GM12878 (cell line): ENCODE measurements around the gene TBCE. TPM values are rescaled to one million over a fixed set of nuclear protein-coding genes. Genes with fewer than 3 reads are reported as not detected.

Experiments used
- ATAC-seq: fragments of 200-7000 bp; cut with Tn5 transposase; 3 replicates; pipeline ENCODE4 v1.9.1; 2020; ENCODE audit warnings: mild to moderate bottlenecking, moderate library complexity
- BruUV-seq: library from RNA; stranded (reverse); fragments of 400-500 nt; replicated peaks from 2 replicates; lab custom pipeline; 2021; lab: Mats Ljungman, UMichigan
- CTCF ChIA-PET: fragments of 300-600 bp; sonication (Branson Sonifier 250); formaldehyde crosslinking; extraction: SDS; loops from one replicate; lab custom pipeline; 2021; ENCODE audit warnings: inconsistent platforms; lab: Yijun Ruan, JAX
- POLR2A ChIA-PET: fragments of 350-600 bp; formaldehyde crosslinking; extraction: SDS; loops from one replicate; lab custom pipeline; 2021; ENCODE audit warnings: inconsistent platforms; lab: Charles Lee
- RAD21 ChIA-PET: fragments of 300-600 bp; sonication (Branson Sonifier 250); formaldehyde crosslinking; loops from one replicate; lab custom pipeline; 2023; ENCODE audit warnings: antibody characterized with exemption; ENCODE audit not compliant: unreplicated experiment; lab: Charles Lee
- SMC1A ChIA-PET: fragments of 300-600 bp; sonication (Branson Sonifier 250); formaldehyde crosslinking; loops from one replicate; lab custom pipeline; 2023; ENCODE audit not compliant: unreplicated experiment, uncharacterized antibody; lab: Charles Lee
- DNase-seq: peaks from one replicate; pipeline ENCODE4 v3.0.0-alpha.2; 2011; ENCODE audit warnings: low read depth, low spot score
- FAIRE-seq: peaks from 3 replicates; lab custom pipeline; 2011; peaks lifted over from hg19 to GRCh38; lab: Jason Lieb, UNC
- H2AFZ ChIP-seq: 2 replicates; pipeline ENCODE4 v1.6.0; 2011; ENCODE audit warnings: low read depth, low read length, control low read depth; ENCODE audit not compliant: control insufficient read depth
- H3K27ac ChIP-seq: 2 replicates; pipeline ENCODE4 v1.5.1; 2011; ENCODE audit warnings: control low read depth; ENCODE audit not compliant: control insufficient read depth, insufficient read depth
- H3K27me3 ChIP-seq, 2 experiments: replicated peaks in 1 of 2; 2 replicates each; pipeline versions ENCODE4 v1.6.0 to v1.6.1; 2011; ENCODE audit warnings: low read length in 1 of 2; ENCODE audit not compliant: control insufficient read depth in 2 of 2, insufficient read depth in 2 of 2
- H3K36me3 ChIP-seq, 2 experiments: 2 replicates each; pipeline ENCODE4 v1.5.1; 2011; ENCODE audit warnings: low read length in 1 of 2; ENCODE audit not compliant: control insufficient read depth in 2 of 2, insufficient read depth in 2 of 2
- H3K4me1 ChIP-seq: 2 replicates; pipeline ENCODE4 v1.6.1; 2011; ENCODE audit warnings: mild to moderate bottlenecking, low read length, moderate library complexity, mixed read lengths; ENCODE audit not compliant: control insufficient read depth, insufficient read depth
- H3K4me2 ChIP-seq: 2 replicates; pipeline ENCODE4 v1.6.0; 2011; ENCODE audit warnings: control low read depth; ENCODE audit not compliant: control insufficient read depth, insufficient read depth
- H3K4me3 ChIP-seq: fragments of 200-600 bp; sonication (generic); 2 replicates; pipeline ENCODE4 v1.5.1; 2016
- H3K79me2 ChIP-seq: 2 replicates; pipeline ENCODE4 v1.6.0; 2011; ENCODE audit warnings: low read length; ENCODE audit not compliant: control insufficient read depth, insufficient read depth
- H3K9ac ChIP-seq: 2 replicates; pipeline ENCODE4 v1.8.0; 2011; ENCODE audit warnings: low read length, control low read depth, mixed read lengths; ENCODE audit not compliant: control insufficient read depth, insufficient read depth
- H3K9me3 ChIP-seq: replicated peaks from 3 replicates; pipeline ENCODE4 v1.5.1; 2011; ENCODE audit warnings: mild to moderate bottlenecking, low read length; ENCODE audit not compliant: control insufficient read depth, insufficient read depth
- H4K20me1 ChIP-seq: 2 replicates; pipeline ENCODE4 v1.6.0; 2011; ENCODE audit not compliant: control insufficient read depth, insufficient read depth
- BHLHE40 ChIP-seq, 2 experiments: fragments of 450-650 bp in 1 of 2; IDR thresholded peaks; 2 replicates each; pipeline ENCODE4 v1.6.1; 2011 to 2017; ENCODE audit warnings: low read depth in 2 of 2, borderline replicate concordance in 1 of 2, improper control_type of control experiment in 1 of 2, low read length in 1 of 2, mild to moderate bottlenecking in 1 of 2
- CBX3 ChIP-seq: fragments of 200-600 bp; sonication (generic); IDR thresholded peaks from 2 replicates; pipeline ENCODE4 v1.6.1; 2016; ENCODE audit warnings: low read depth, borderline replicate concordance
- FOS ChIP-seq: IDR thresholded peaks from 3 replicates; pipeline ENCODE4 v1.6.1; 2011; ENCODE audit warnings: borderline replicate concordance; ENCODE audit not compliant: insufficient read length; ENCODE audit errors: extremely low read depth
- NFYA ChIP-seq: IDR thresholded peaks from 2 replicates; pipeline ENCODE4 v1.6.1; 2011; ENCODE audit warnings: low read depth, mild to moderate bottlenecking, low read length, improper control_type of control experiment, borderline replicate concordance
- NR2C1 ChIP-seq: fragments of 450-650 bp; IDR thresholded peaks from 2 replicates; pipeline ENCODE4 v1.6.1; 2017; ENCODE audit warnings: antibody characterized with exemption, mild to moderate bottlenecking, moderate library complexity
- PAX5 ChIP-seq: IDR thresholded peaks from 2 replicates; pipeline ENCODE4 v1.6.1; 2011; ENCODE audit warnings: low read depth, low read length, borderline replicate concordance
- PAX8 ChIP-seq: fragments of 450-650 bp; IDR thresholded peaks from 2 replicates; pipeline ENCODE4 v1.6.1; 2017; ENCODE audit warnings: mild to moderate bottlenecking, moderate library complexity
- SMAD5 ChIP-seq: IDR thresholded peaks from 2 replicates; pipeline ENCODE4 v1.6.1; 2016; ENCODE audit warnings: antibody characterized with exemption, low read depth
- STAT3 ChIP-seq: IDR thresholded peaks from 2 replicates; pipeline ENCODE4 v1.6.1; 2011; ENCODE audit warnings: low read depth, low read length, improper control_type of control experiment
- TAF1 ChIP-seq: IDR thresholded peaks from 2 replicates; pipeline ENCODE4 v1.6.1; 2011; ENCODE audit warnings: mild to moderate bottlenecking, low read depth, low read length, borderline replicate concordance
- TCF7 ChIP-seq: IDR thresholded peaks from 2 replicates; pipeline ENCODE4 v1.6.1; 2014; ENCODE audit warnings: antibody characterized with exemption, borderline replicate concordance
- YBX1 ChIP-seq: fragments of 450-650 bp; IDR thresholded peaks from 2 replicates; pipeline ENCODE4 v1.6.1; 2016; ENCODE audit warnings: antibody characterized with exemption
- WGBS: methylation state at CpG from one replicate; pipeline ENCODE4 v1.1.6; 2016; ENCODE audit warnings: low lambda C conversion rate; ENCODE audit not compliant: insufficient replicate concordance, insufficient coverage; ENCODE audit errors: missing lambda C conversion rate; 5-methylcytosine and 5-hydroxymethylcytosine counted together
- in situ Hi-C: fragments of 300-500 bp; cut with MboI; formaldehyde crosslinking; loops from 9 replicates; pipeline ENCODE4 v1.14.3; 2018; ENCODE audit warnings: mixed read lengths
- intact Hi-C: fragments of 100-400 bp; cut with micrococcal nuclease; formaldehyde crosslinking; loops from one replicate; pipeline ENCODE4 v1.14.2; 2022; ENCODE audit not compliant: unreplicated experiment
- polyA plus RNA-seq, 11 experiments: library from polyadenylated mRNA; depleted of rRNA in 4 of 11; unstranded in 6 of 11; stranded (reverse) in 5 of 11; fragments of >200 nt; fragmentation: Nextera tagmentation in 4 of 11; fragmentation: Illumina TruSeq in 1 of 11; extraction: Ambion mirVana in 4 of 11; extraction: Trizol in 1 of 11; gene quantifications; 1 replicate in 1 of 11; 2 replicates in 10 of 11; pipeline versions ENCODE4 v1.2.1 to v1.2.3, GENCODE V29; 2011 to 2016; ENCODE audit warnings: inconsistent platforms in 2 of 11, missing spikeins in 2 of 11, low read depth in 1 of 11
- total RNA-seq, 4 experiments: library from RNA; depleted of rRNA in 3 of 4; stranded (reverse); fragments of >200 nt in 3 of 4; fragmentation: Illumina TruSeq in 1 of 4; extraction: Trizol in 1 of 4; gene quantifications; 2 replicates each; pipeline versions ENCODE4 v1.2.1 to v1.2.3, GENCODE V29; 2013 to 2021
- TF ChIP-seq, protein P1 (sequence below): fragments of 450-650 bp; IDR thresholded peaks from 2 replicates; pipeline ENCODE4 v1.6.1; 2016; ENCODE audit warnings: mild to moderate bottlenecking
- TF ChIP-seq, protein P2 (sequence below): IDR thresholded peaks from 2 replicates; pipeline ENCODE4 v1.6.1; 2011; ENCODE audit warnings: borderline replicate concordance, low read depth, mild to moderate bottlenecking, moderate library complexity, low read length; ENCODE audit not compliant: insufficient read depth, poor library complexity, severe bottlenecking
- TF ChIP-seq, protein P3 (sequence below): fragments of 450-650 bp; IDR thresholded peaks from 2 replicates; pipeline ENCODE4 v1.6.1; 2017; ENCODE audit warnings: mild to moderate bottlenecking
- TF ChIP-seq, protein P4 (sequence below): IDR thresholded peaks from 2 replicates; pipeline ENCODE4 v1.6.1; 2012; ENCODE audit warnings: low read depth, low read length, improper control_type of control experiment

Gene TBCE
- total and polyA plus RNA-seq, 10 of the 15 experiments (the other 5 are each of a cell fraction or from before 2014, with no cell fraction given): 22.7 to 48.7 (median 29.2) TPM

DNA sequence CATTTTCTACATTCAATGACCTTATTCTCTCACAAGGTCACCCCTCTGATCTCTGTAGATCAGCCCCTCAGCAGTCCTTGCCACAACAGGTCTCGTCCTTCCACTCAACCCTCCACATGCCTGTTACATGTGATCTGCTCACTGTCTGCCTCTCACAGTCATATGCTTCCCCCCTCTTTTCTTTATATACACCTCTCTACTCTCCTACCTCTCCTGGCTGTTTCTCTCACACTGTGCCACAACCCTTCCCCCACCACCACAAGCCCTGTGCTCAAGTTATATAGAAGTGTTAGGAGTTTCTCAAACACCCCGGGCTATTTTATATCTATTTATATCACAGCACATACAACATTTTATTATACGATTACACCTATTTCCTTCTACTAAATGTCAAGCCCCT lies 124.4 kb downstream of the TBCE start (continued):
- TF ChIP-seq TCF7 (no peak), PAX5 (no peak), NR2C1 (no peak), NFYA (no peak), STAT3 (no peak), BHLHE40 (IDR thresholded peaks at IDR 0.05; ENCODE audit: borderline replicate concordance in 1 of 2, low read depth in 2 of 2, low read length in 1 of 2) (no peak), CBX3 (no peak), YBX1 (no peak)
- TF ChIP-seq, protein P1, sequence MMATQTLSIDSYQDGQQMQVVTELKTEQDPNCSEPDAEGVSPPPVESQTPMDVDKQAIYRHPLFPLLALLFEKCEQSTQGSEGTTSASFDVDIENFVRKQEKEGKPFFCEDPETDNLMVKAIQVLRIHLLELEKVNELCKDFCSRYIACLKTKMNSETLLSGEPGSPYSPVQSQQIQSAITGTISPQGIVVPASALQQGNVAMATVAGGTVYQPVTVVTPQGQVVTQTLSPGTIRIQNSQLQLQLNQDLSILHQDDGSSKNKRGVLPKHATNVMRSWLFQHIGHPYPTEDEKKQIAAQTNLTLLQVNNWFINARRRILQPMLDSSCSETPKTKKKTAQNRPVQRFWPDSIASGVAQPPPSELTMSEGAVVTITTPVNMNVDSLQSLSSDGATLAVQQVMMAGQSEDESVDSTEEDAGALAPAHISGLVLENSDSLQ: no peak

DNA sequence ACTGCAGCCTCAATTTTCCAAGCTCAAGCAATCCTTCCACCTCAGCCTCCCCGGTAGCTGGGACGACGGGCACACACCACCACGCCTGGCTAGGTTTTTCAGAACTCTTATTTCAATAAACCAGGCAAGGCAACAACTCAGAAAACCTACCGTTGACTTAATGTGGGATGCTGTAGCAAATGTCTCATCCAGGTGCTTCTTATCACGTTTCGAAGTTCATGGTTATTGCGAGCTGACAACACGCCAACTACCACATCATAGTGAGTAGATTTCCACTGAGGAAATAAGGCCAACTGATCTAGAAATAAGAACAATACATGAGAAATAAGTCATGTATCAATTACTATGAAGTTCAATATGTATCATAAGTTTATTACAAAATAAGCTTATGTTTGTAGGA lies 127.3 kb downstream of the TBCE start:
- no peak overlapping the region for H3K4me2 ChIP-seq
- no peaks in the 10 kb centered on the region for H4K20me1 ChIP-seq
- BruUV-seq: no TSS peak
- H3K79me2 ChIP-seq: no peaks in the 10 kb centered on the region
- no peak overlapping the region for H3K27ac ChIP-seq
- H2AFZ ChIP-seq: no peak overlapping the region
- H3K4me3 ChIP-seq: no peak overlapping the region
- 97% methylated on average over 9 of the region's 9 CpGs for whole genome bisulfite sequencing
- intact Hi-C loops (loop anchor here (5.0 kb wide), 1 partner anchor 387 kb away; no protein-coding TSS in a partner anchor), in situ Hi-C loops (no loop called here)
- ChIA-PET RAD21 (interaction anchor here (3.6 kb wide), 1 partner anchor 9 kb away, joined by 16 read pairs; the partner anchor contains the start of gene B3GALNT2), CTCF (interaction anchor here (1.1 to 3.6 kb wide), 3 partner anchors 9 to 477 kb away, joined by 3 to 18 read pairs (median 5); partner anchors contain the start of gene B3GALNT2), SMC1A (interaction anchor here (0.9 to 1.3 kb wide), 3 partner anchors 9 to 263 kb away, joined by 3 read pairs; partner anchors contain the start of gene B3GALNT2), POLR2A (interaction anchor here (0.6 to 2.8 kb wide), 3 partner anchors 10 to 1981 kb away, joined by 4 to 9 read pairs (median 4); partner anchors contain the start of gene B3GALNT2)
- H3K9ac ChIP-seq: no peak overlapping the region
- no peak for FAIRE-seq
- peaks cover 0 to 3% of the 10 kb centered on the region in 2 experiments; a peak in 2 of 4 replicates for H3K36me3 ChIP-seq
- H3K27me3 ChIP-seq: no peaks in the 10 kb centered on the region
- no peak for ATAC-seq
- no peak for DNase-seq
- peaks cover 8% of the 10 kb centered on the region for H3K4me1 ChIP-seq
- no peaks in the 10 kb centered on the region for H3K9me3 ChIP-seq
- TF ChIP-seq, protein P1: no peak
- TF ChIP-seq PAX8 (no peak), TAF1 (no peak), SMAD5 (no peak), FOS (no peak)
- TF ChIP-seq, protein P2, sequence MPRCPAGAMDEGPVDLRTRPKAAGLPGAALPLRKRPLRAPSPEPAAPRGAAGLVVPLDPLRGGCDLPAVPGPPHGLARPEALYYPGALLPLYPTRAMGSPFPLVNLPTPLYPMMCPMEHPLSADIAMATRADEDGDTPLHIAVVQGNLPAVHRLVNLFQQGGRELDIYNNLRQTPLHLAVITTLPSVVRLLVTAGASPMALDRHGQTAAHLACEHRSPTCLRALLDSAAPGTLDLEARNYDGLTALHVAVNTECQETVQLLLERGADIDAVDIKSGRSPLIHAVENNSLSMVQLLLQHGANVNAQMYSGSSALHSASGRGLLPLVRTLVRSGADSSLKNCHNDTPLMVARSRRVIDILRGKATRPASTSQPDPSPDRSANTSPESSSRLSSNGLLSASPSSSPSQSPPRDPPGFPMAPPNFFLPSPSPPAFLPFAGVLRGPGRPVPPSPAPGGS: no peak
- TF ChIP-seq, protein P3, sequence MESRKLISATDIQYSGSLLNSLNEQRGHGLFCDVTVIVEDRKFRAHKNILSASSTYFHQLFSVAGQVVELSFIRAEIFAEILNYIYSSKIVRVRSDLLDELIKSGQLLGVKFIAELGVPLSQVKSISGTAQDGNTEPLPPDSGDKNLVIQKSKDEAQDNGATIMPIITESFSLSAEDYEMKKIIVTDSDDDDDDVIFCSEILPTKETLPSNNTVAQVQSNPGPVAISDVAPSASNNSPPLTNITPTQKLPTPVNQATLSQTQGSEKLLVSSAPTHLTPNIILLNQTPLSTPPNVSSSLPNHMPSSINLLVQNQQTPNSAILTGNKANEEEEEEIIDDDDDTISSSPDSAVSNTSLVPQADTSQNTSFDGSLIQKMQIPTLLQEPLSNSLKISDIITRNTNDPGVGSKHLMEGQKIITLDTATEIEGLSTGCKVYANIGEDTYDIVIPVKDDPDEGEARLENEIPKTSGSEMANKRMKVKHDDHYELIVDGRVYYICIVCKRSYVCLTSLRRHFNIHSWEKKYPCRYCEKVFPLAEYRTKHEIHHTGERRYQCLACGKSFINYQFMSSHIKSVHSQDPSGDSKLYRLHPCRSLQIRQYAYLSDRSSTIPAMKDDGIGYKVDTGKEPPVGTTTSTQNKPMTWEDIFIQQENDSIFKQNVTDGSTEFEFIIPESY: no peak
- TF ChIP-seq, protein P4, sequence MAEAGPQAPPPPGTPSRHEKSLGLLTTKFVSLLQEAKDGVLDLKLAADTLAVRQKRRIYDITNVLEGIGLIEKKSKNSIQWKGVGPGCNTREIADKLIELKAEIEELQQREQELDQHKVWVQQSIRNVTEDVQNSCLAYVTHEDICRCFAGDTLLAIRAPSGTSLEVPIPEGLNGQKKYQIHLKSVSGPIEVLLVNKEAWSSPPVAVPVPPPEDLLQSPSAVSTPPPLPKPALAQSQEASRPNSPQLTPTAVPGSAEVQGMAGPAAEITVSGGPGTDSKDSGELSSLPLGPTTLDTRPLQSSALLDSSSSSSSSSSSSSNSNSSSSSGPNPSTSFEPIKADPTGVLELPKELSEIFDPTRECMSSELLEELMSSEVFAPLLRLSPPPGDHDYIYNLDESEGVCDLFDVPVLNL: no peak
